Endothelial cell of umbilical vein (primary cell): ENCODE measurements around the gene AQR.
"Not testable (repeated sequence)": the region's sequence is repeated elsewhere in the genome, so short reads cannot be mapped to it uniquely, and the experiment has no call there.

Experiments used
- FOS ChIP-seq: IDR thresholded peaks from 2 replicates; pipeline ENCODE4 v1.6.1; 2011; ENCODE audit warnings: mild to moderate bottlenecking, low read length, moderate library complexity, borderline replicate concordance; ENCODE audit not compliant: insufficient read depth
- POLR2AphosphoS5 ChIP-seq: IDR thresholded peaks from 2 replicates; pipeline ENCODE4 v1.6.1; 2012; ENCODE audit warnings: low read depth, mild to moderate bottlenecking, control low read depth, low read length, moderate library complexity; ENCODE audit not compliant: insufficient read depth
- TF ChIP-seq, protein P1 (sequence below), 2 donors: IDR thresholded peaks; 1 replicate in 1 of 2; 2 replicates in 1 of 2; pipeline ENCODE4 v1.5.1; 2011; ENCODE audit warnings: low read length in 2 of 2, mild to moderate bottlenecking in 2 of 2, moderate library complexity in 2 of 2, control low read depth in 1 of 2, inconsistent platforms in 1 of 2, low read depth in 1 of 2; ENCODE audit not compliant: insufficient read depth in 1 of 2; ENCODE audit errors: extremely low read depth in 1 of 2
- TF ChIP-seq, protein P2 (sequence below): IDR thresholded peaks from 2 replicates; pipeline ENCODE4 v1.6.1; 2011; ENCODE audit not compliant: insufficient read depth, insufficient read length

DNA sequence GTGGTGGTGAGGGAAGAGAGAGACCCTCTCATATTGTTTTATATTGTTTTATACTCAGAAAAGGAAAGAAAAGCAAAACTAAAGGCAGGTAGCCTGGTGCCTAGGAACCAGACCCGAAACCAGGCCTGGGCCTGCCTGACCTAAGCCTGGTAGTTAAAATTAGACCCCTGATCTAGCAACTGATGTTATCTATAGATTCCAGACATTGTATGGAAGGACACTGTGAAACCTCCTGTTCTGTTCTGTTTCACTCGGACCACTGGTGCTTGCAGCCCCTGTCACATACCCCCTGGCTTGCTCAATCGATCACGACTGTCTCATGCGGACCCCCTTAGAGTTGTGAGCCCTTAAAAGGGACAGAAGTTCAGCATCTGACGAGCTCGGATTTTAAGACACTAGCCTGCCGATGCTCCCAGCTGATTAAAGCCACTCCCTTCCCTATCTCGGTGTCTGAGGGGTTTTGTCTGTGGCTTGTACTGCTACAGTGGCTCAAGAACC lies 156.6 kb downstream of the AQR start:
- not testable (repeated sequence) for TF ChIP-seq FOS, POLR2AphosphoS5
- TF ChIP-seq, protein P1, sequence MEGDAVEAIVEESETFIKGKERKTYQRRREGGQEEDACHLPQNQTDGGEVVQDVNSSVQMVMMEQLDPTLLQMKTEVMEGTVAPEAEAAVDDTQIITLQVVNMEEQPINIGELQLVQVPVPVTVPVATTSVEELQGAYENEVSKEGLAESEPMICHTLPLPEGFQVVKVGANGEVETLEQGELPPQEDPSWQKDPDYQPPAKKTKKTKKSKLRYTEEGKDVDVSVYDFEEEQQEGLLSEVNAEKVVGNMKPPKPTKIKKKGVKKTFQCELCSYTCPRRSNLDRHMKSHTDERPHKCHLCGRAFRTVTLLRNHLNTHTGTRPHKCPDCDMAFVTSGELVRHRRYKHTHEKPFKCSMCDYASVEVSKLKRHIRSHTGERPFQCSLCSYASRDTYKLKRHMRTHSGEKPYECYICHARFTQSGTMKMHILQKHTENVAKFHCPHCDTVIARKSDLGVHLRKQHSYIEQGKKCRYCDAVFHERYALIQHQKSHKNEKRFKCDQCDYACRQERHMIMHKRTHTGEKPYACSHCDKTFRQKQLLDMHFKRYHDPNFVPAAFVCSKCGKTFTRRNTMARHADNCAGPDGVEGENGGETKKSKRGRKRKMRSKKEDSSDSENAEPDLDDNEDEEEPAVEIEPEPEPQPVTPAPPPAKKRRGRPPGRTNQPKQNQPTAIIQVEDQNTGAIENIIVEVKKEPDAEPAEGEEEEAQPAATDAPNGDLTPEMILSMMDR (IDR thresholded peaks at IDR 0.05; ENCODE audit: extremely low read depth in 1 of 2, insufficient read depth in 1 of 2, low read depth in 1 of 2, low read length in 2 of 2), result not testable (repeated sequence)
- TF ChIP-seq, protein P2, sequence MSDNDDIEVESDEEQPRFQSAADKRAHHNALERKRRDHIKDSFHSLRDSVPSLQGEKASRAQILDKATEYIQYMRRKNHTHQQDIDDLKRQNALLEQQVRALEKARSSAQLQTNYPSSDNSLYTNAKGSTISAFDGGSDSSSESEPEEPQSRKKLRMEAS, result not testable (repeated sequence)
